Cardiac fibroblast (primary cell): ENCODE results near the gene TAGLN3.
A peak's percentile ranks its signal among the peaks of the same experiment; 100 is the strongest.

Source experiments
- DNase-seq, 2 donors: peaks; one replicate each; pipeline versions ENCODE4 v3.0.0 to v3.0.0-alpha.2; 2010; ENCODE audit warnings: low read depth in 2 of 2
- H3K4me3 ChIP-seq, 2 donors: replicated peaks in 1 of 2; 1 replicate in 1 of 2; 2 replicates in 1 of 2; pipeline ENCODE4 v1.5.1; 2011; ENCODE audit warnings: low read depth in 2 of 2, low read length in 2 of 2, mild to moderate bottlenecking in 2 of 2, moderate library complexity in 1 of 2
- TF ChIP-seq, protein P1 (sequence below): IDR thresholded peaks from one replicate; pipeline ENCODE4 v1.5.1; 2011; ENCODE audit warnings: low read depth, mild to moderate bottlenecking, low read length, inconsistent platforms

The TAGLN3 gene

GRCh38 chr3:112005091-112005672 lies 6.5 kb downstream of the TAGLN3 start:
- H3K4me3 ChIP-seq, result no peak overlapping the region
- peak in 1 of 2 donors; percentile 25 for DNase-seq
- TF ChIP-seq, protein P1, sequence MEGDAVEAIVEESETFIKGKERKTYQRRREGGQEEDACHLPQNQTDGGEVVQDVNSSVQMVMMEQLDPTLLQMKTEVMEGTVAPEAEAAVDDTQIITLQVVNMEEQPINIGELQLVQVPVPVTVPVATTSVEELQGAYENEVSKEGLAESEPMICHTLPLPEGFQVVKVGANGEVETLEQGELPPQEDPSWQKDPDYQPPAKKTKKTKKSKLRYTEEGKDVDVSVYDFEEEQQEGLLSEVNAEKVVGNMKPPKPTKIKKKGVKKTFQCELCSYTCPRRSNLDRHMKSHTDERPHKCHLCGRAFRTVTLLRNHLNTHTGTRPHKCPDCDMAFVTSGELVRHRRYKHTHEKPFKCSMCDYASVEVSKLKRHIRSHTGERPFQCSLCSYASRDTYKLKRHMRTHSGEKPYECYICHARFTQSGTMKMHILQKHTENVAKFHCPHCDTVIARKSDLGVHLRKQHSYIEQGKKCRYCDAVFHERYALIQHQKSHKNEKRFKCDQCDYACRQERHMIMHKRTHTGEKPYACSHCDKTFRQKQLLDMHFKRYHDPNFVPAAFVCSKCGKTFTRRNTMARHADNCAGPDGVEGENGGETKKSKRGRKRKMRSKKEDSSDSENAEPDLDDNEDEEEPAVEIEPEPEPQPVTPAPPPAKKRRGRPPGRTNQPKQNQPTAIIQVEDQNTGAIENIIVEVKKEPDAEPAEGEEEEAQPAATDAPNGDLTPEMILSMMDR, result no peak

- TF ChIP-seq, protein P1, result no peak
- DNase-seq, result peak; percentile 43 to 72
- H3K4me3 ChIP-seq, result no peak overlapping the region
These were observed 8.9 kb downstream of the TAGLN3 start for GRCh38 chr3:112007633-112008032.

DNA sequence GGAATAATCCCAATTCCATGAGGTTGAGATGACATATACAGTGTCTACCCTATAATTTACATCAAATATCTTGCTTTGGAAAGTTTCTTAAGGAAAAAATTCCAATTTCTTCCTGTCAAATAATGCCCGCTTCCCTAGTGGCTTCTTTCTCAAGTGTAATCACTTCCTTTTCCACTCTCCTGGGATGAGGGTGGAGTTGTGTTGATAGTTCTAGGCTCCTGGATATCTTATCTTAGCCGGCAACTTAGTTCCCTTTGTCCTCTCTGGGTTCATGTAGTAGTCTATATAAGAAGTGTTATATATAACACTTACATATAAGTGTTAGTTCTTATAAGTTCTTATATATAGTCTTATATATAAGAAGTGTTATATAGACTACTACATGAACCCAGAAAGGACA lies 10.9 kb downstream of the TAGLN3 start:
- DNase-seq, result no peak
- H3K4me3 ChIP-seq, result no peak overlapping the region
- TF ChIP-seq, protein P1, result no peak

DNA sequence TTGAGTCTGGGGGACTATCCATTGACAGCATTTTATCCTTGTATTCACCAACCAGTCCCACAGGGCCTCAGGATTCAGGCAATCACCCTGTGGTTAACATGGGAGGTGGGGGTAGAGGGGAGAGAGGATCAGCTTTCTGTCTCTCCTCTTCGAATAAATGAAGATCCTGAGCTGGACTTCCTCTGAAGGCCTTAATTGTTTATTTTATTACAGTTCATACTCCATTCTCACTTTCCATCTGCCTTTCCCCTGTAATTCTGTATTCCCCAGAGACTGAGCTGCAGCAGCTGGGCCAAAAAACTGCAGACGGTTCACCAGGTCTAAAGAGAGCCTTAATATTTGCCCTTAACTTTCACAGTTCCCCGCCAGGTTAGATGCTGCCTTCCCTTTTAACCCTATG lies 11.9 kb downstream of the TAGLN3 start:
- TF ChIP-seq, protein P1, result no peak
- peak; percentile 26 to 35 for DNase-seq
- no peak overlapping the region for H3K4me3 ChIP-seq

GRCh38 chr3:112011376-112011940 lies 12.7 kb downstream of the TAGLN3 start:
- DNase-seq, result no peak
- TF ChIP-seq, protein P1, result no peak
- no peak overlapping the region for H3K4me3 ChIP-seq

GRCh38 chr3:112012205-112012992 lies 13.7 kb downstream of the TAGLN3 start:
- no peak overlapping the region for H3K4me3 ChIP-seq
- TF ChIP-seq, protein P1, result no peak
- DNase-seq, result peak in 1 of 2 donors; percentile 48
